GM19328 (cell line): ENCODE results near the gene CC2D2B.
"Not testable (repeated sequence)": the region's sequence is repeated elsewhere in the genome, so short reads cannot be mapped to it uniquely, and the experiment has no call there.

ENCODE experiments used
- ATAC-seq: cut with Tn5 transposase; IDR thresholded peaks from one replicate; pipeline ENCODE4 v1.9.1; 2021; ENCODE audit warnings: mild to moderate bottlenecking, moderate library complexity; ENCODE audit not compliant: unreplicated experiment

The CC2D2B gene

DNA sequence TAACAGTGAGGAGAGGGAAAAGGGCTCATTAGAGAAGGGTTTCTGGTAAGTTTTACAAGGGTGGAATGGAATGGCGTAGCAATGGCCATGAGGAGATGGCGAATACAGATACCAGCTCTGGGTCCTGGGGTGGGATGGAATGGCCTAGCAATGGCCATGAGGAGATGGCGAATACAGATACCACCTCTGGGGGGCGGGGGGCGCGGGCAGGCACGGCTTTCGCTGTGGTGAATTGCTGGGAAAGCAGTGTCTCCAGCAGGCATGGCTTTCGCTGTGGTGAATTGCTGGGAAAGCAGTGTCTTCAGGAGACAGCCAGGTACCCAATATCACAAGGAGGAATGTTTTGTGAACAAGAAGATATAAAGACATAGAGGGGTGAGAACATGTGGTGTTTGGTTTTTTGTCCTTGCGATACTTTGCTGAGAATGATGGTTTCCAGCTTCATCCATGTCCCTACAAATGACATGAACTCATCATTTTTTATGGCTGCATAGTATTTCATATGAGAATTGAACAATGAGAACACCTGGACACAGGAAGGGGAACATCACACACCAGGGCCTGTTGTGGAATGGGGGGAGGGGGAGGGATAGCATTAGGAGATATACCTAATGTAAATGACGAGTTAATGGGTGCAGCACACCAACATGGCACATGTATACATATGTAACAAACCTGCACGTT, 1.7 kb upstream of the CC2D2B start:
- ATAC-seq: not testable (repeated sequence)

DNA sequence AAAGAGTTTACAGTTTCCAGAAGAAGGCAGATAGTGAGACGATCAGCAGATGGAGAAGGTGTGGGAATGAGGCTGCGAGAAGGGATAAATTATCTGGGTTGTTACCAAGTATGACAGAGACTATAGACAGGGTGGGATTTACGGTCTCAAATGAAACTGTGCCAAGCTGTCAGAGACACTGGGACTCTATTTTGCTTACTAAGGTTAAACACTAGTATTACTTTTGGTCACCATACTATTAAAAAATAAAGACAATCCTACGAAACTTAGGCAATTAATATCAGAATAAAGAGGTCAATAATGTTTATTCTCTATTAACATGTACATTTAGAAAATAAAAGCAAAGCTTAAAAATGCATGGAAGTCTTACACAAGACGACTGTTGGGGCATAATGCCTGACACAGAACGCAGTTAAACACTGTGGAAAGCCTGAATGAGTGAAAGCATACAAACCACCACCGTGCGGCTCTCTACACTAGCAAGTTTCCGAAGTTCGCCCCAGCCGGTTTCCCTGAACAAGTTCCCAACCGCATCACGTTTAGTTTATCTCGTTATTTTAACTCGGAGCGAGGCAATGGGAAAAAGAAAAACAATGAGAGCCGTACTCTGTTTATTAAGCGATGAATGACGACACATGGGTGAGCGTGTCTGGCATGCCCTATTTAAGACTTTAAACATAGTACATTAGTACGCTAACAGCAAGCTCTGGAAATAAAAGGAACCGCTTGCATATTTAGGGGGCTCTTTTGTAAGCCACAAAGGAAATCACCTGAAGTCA, 909 bp upstream of the CC2D2B start:
- peak; percentile 27 for ATAC-seq

DNA sequence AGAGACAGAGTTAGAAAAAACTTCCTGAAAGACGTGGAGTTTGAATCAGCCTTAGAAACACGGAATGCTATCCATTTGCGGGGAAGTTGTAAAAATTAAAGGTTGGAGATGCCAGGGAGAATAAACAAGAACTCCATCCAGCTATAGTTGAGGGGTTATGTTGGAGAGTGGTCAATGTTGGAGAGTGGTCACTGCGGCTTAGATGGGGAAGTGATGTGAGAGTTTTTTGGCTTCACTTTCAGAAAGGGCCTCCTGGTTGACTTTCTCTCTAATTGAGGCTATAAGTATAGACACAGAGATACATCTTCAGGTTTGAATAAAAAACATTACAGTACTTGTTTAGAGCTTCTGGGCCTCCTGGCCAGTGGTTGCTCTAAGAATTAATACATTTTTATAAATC, 675 bp downstream of the CC2D2B start:
- ATAC-seq: no peak

DNA sequence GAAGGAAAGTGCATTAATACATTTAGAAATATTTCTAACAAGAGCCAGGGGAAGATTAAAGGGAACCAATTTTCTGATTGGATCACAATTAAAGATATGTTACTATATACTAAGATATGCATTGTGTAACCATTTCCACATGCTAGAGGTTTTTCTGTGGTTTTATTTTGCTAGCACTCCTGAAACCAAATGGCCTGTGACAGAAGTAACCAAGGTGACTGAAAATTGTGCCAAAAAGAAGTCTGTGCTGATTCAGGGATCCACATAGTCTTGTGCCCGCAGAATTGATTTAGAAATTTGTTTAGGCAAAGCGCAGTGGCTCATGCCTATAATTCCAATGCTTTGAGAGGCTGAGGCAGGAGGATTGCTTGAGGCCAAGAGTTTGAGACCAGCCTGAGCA, 1.8 kb downstream of the CC2D2B start:
- no peak for ATAC-seq

DNA sequence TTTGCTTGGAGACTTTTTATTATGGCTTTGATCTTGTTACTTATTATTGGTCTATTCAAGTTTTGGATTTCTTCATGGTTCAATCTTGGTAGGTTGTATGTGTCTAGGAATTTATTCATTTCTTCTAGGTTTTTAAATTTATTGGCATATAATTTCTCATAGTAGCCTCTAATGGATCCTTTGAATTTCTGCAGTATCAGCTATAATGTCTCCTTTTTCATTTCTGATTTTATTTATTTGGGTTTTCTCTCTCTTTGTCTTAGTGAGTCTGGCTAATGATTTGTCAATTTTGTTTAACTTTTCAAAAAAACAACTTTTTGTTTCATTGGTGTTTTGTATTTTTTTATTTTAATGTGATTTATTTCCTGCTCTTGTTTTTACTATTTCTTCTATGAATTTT, 8.3 kb downstream of the CC2D2B start:
- not testable (repeated sequence) for ATAC-seq

DNA sequence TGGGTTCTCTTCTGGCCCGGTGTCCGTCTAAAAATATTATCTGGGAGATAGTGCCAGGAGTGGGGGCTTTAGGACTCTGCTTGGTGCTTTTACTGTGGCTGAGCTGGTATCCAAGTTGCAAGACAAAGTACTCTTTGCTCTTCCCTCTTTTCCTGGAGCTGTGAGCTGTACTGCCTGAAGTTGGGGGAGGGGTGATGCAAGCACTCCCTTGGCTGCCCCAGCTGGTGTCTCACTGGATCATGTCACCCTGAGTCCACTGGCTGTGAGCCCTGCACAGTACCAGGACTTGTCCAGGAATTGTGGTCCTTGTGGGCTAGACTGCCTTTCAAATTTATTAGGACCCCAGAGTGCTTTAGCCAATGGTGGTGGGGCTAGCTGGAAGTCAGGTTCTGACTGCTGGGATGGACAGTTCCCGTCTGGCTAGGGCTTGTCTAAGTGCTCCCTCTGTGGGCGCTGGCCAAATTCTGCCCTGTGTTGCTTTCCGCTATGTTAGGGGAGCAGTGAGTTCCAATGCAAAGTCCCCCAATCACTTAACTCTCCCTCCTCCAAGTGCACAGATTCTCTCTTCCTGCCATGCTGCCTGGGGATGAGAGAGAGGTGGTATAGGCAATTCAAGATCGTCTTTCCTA, 13.1 kb downstream of the CC2D2B start:
- no peak for ATAC-seq

DNA sequence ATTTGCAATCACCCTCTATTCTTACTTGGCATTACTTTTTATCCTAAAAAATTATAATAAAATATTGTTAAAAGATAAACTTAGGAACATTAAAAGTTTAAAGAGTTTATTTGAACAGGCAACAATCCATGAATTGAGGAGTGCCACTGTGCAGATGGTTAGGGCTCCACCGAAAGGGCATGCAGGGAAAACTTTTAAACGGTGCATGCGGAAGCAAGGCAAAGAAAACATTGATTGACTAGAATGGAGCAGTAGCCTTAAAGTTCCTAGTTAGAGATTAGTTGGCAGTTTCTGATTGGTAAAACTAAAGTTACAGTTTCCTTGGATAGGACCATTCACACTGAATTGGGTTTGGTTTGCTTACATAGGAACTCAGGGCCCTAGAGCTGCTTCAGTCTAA, 17.3 kb downstream of the CC2D2B start:
- no peak for ATAC-seq

DNA sequence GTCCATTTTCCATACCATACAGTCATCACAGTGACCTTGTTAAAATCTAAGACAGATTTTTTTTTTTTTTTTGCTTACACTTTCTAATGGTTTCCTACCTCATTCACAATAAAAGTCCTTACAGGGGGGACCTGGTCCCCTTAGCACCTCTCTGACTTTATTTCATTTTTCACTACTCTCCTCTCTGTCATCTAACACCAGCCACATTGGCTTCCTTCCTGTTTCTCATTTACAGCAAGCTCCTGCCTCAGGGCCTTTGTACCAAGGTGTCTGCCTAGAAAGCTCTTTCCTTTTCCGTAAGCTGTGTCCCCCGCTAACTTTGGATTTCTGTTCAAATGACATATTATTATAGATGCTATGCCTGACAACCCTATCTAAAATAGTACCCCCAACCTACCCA, 27.7 kb downstream of the CC2D2B start:
- no peak for ATAC-seq

DNA sequence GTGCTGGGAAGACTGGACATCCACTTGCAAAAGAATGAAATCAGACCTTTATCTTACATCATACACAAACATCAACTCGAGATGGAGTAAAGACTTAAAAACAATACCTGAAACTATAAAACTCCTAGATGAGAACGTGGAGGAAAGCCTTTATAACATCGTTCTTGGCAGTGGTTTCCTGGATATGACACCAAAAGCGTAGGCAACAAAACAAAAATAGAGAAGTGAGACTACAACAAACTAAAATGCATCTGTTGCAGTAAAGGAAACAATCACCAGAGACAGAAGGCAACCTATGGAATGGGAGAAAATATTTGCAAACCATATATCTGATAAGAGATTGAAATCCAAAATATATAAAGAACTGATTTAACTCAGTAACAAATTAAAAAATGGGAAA, 33.3 kb downstream of the CC2D2B start:
- ATAC-seq: no peak

DNA sequence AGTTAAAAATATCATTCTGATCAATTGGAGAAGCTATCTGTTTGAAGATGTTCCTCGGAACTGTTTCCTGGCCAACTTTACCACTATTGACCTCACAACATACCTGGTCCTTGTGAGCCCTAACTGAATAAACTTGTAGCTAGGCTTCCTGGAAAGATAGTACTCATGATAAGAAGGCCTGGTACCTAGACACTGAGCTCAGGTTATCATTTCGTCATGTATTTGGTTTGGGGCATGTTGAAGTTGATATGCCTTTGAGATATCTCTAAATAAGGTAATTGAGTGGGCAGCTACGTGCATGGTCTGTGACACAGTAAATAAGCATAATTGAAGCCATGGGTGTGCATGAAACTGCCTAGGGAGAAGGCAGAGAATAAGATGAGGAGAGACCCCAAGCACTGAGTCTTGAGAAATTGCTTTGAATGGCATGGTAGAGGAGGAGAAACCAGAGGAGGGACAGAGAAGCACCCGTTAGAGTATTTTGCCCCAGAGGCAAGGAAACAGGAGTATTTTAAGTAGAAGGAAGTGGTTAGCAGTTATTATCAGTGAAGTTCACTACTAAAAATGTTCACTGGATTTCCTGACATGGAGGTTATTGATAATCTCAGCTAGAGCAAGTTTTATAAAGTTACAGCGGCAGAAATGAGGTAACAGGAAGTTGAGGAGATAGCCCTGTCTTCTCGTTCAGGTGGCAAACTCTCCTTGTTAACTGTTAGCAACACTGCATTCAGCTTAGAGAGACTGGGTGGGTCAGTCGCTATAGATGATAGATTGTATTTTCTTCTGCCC, 55.6 kb downstream of the CC2D2B start:
- ATAC-seq: no peak

DNA sequence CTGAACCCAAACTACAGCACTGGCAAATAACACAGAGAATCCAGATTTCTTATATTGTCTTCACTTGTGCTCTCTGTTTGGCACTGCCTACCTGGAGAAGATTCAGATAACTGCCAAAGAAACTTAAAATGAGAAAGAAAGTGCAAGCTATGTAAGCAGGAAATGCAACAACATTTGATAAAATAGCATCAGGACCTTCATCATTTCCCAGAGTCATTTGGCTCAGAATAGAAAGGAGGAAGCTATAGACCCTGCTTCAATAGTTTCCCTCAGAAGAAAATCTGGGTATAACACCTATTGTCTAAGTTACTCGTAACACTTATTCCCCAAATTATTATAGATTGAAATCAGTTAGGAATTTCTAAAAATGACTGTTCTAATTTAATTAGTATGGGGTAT, 56.2 kb downstream of the CC2D2B start:
- ATAC-seq: no peak

DNA sequence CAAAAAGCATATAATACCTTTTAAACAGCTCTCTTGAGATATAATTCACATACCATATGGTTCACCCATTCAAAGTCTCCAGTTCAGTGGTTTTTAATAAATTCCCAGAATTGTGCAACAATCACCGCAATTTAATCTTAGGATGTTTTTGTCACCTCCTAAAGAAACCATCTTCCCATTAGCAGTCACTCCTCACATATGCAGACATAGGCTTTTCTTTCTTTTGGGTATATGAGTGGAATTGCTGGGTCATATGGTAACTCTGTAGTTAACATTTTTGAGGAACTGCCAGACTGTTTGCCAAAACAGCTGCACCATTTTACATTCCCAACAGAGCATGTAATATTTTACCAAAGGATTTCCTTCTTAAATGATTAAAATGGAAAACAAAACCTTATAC, 57.0 kb downstream of the CC2D2B start:
- ATAC-seq: no peak

DNA sequence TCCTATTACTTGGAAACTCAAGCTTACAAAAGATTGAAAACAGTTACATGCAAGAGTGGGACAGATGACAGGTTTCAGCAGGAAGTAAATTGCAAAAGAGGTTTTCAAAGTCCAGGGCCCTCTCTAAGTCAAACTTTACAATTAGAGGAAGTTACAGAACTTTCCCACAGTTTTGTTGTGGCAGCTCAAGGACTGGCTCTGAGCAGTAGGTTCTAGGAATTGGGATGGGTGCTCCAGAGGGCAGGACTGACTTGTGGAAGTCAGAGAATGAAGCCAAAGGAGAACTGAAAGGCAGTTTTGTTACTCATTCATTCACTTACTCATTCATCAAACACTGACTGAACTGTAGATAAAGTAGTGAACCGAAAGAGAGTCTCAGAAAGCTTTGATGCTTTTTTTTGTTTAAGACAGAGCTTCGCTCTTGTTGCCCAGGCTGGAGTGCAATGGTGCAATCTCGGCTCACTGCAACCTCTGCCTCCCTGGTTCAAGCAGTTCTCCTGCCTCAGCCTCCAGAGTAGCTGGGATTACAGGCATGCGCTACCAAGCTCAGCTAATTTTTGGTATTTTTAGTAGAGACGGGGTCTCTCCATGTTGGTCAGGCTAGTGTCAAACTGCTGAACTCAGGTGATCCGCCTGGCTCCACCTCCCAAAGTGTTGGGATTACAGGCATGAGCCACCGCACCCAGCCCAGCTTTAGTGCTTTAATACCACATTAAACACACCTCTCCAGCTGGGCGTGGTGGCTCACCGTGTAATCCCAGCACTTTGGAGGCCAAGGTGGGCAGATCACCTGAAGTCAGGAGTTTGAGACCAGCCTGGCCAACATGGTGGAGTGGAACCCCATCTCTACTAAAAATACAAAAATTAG, 68.8 kb downstream of the CC2D2B start:
- ATAC-seq: no peak

DNA sequence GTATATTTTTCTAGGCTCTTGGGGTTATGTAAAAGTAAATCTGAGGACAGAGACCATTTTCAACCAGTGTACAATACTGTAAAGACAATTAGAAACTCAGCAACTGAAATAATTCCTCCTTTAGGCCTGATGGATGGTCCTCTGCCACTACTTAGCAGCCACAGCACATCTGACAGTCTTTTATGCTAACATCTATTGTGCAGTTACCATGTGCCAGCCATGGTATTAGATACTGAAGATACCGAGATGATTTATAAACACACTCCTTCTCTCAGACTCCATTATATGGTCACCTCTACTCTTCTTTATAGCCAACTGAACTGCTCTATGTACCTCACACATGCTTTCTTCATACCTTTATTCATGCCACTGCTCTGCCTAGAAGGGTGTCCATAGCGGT, 74.4 kb downstream of the CC2D2B start:
- ATAC-seq: no peak

DNA sequence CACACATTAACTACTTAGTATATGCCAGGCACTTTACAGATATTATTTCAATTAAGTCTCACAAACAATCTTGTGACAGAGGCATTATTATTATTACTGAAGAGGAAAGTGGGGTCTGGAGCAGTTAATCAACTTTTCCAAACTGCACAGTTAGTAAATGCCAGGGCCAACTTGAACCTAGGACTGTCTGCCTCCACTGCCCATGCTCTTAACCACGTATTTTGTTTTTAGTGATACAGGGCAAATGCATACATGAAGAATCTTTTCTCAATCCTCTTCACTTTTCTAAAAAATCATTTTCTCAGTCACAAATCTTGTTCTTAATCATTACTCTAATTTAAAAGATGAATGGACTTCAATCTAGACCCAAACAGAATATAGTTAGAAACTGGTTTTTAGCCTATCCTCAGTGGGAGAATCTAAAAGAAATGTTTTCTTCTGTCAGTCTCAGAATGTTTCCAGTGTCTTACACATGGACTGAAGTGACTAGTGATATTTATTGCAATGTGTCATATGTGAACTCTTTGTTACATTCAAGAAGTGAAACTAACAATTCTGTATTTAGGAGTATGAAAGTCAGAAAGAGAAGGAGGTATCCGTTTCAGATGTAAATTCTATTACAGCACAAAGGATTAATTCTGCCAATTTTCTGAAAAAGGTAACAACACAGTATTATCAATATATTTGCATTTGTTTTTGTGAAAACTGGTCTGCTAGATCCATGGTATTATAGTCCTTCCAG, 80.1 kb downstream of the CC2D2B start:
- ATAC-seq: peak; percentile 85

DNA sequence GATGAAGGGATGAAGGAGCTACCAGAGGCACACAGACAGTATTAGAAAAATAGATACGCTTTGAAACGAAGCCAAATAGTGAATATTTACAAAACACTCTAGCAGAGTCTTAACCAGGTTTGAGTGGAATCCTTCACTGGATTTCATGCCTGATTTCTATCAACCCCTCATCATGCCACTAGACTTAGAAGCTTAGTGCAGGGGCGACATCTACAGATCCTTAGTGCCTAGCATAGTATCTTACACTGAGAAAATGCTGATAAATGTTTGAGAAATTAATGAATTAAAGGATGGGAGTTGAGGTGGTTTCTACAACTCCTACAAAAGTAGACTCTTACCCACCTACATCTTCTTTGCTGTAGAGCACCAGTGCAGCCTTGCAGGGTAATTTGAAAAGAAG, 80.9 kb downstream of the CC2D2B start:
- no peak for ATAC-seq

DNA sequence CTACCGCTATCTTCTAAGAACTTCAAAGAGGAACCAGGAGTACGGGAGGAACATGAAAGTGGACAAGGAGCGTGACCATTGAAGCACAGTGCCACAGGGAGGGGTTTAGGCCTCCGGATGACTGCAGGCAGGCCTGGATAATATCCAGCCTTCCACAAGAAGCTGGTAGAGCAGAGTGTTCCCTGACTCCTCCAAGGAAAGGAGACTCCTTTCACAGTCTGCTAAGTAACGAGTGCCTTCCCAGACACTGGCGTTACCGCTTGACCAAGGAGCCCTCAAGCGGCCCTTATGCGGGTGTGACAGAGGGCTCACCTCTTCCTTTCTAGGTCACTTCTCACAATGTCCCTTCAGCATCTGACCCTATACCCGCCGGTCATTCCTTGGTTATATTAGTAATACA, 86.6 kb downstream of the CC2D2B start:
- not testable (repeated sequence) for ATAC-seq

DNA sequence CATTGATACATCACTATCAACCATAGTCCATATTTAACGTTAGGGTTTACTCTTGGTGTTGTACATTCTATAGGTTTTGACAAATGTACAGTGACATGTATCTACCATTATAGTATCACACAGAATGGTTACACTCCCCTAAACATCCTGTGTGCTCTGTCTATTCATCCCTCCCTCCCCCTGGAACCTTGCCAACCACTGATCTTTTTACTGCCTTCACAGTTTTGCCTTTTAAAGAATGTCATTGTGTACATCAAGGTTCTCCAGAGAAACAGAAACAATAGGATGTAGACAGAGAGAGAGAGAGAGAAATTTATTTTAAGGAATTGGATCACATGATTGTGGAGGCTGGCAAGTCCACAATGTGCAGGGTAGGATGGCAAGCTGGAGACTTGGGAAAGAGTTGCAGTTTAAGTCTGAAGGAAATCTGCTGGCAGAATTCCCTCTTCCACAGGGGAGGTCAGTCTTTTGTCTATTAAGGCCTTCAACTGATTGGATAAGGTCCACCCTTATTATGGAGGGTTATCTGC, 90.5 kb downstream of the CC2D2B start:
- ATAC-seq: no peak

DNA sequence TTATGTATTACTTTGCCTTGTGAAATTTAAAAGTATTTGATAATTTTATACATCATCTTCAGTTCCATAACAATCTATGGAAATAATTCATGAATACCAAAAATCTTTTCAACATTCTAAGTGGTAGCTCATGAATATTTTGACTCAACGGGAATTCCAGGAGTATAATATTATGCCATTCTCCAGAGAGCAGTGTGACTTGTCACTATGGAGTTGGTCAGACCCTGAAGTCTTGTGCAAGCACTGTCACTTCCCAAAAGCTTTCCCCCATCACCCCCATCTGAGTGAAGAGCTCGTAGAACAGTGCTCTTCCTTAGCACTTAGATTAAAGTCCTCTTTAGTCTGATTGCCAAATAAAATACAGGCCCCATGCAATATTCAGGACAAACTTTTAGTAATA, 106.2 kb downstream of the CC2D2B start:
- ATAC-seq: no peak
